ENCODE data around the gene OR6C1. TPM values are rescaled to one million over a fixed set of nuclear protein-coding genes. Genes with fewer than 3 reads are reported as not detected.

OR6C1 gene
- total RNA-seq, result not detected in 2 replicates

GRCh38 chr12:55314043-55314442, at the start of gene OR6C1:
Gene OR6C1 (plus strand): TSS chr12:55314343. CDS start chr12:55320600, 6,257 bp downstream.

GRCh38 chr12:55296469-55296868, 17.7 kb upstream of the OR6C1 start, which contains the start of gene OR6C6:
Gene OR6C6 (minus strand): TSS chr12:55296569. CDS start chr12:55295232, 1,337 bp downstream.

GRCh38 chr12:55330446-55330845, 16.3 kb downstream of the OR6C1 start, which contains the start of gene OR6C3:
Gene OR6C3 (plus strand): TSS chr12:55330746. CDS start chr12:55331701, 955 bp downstream.

GRCh38 chr12:55362675-55363074, 48.5 kb downstream of the OR6C1 start, which contains the start of gene OR6C75:
Gene OR6C75 (plus strand): TSS chr12:55362975. CDS start chr12:55365111, 2,136 bp downstream.

Other genes starting within 250 kb of the OR6C1 start
- not detected in 2 replicates for gene OR9K2, start 187.9 kb upstream of the OR6C1 start, total RNA-seq
- not detected in 2 replicates for gene OR10A7, start 93.3 kb upstream of the OR6C1 start, total RNA-seq
- gene OR6C74, start 69.7 kb upstream of the OR6C1 start, total RNA-seq, result not detected in 2 replicates
- gene OR6C6, start 17.8 kb upstream of the OR6C1 start, total RNA-seq, result not detected in 2 replicates
- not detected in 2 replicates for gene OR6C3, start 16.4 kb downstream of the OR6C1 start, total RNA-seq
- not detected in 2 replicates for gene OR6C75, start 48.6 kb downstream of the OR6C1 start, total RNA-seq
- gene OR6C65, start 86.2 kb downstream of the OR6C1 start, total RNA-seq, result not detected in 2 replicates
- gene OR6C76, start 111.9 kb downstream of the OR6C1 start, total RNA-seq, result not detected in 2 replicates
- not detected in 2 replicates for gene OR6C2, start 129.7 kb downstream of the OR6C1 start, total RNA-seq
- not detected in 2 replicates for gene OR6C70, start 155.8 kb downstream of the OR6C1 start, total RNA-seq
- not detected in 2 replicates for gene OR6C68, start 178.0 kb downstream of the OR6C1 start, total RNA-seq
- not detected in 2 replicates for gene OR6C4, start 235.3 kb downstream of the OR6C1 start, total RNA-seq